Activated CD4-positive, alpha-beta T cell treated with anti-CD3 and anti-CD28 coated beads, Interleukin-2, amount 10 ng/mL, durations not matched to agents 7 days and 5 days (primary cell): ENCODE results near the gene TMEM131L. TPM values are rescaled to one million over a fixed set of nuclear protein-coding genes. Genes with fewer than 3 reads are reported as not detected.
A peak's percentile ranks its signal among the peaks of the same experiment; 100 is the strongest.
"Not testable (repeated sequence)": the region's sequence is repeated elsewhere in the genome, so short reads cannot be mapped to it uniquely, and the experiment has no call there.

Experiments
- CTCF ChIA-PET: fragments of 350-600 bp; sonication (Branson Sonifier 250); formaldehyde crosslinking; loops from one replicate; lab custom pipeline; 2021; ENCODE audit warnings: antibody characterized with exemption; lab: Charles Lee
- POLR2A ChIA-PET: fragments of 350-600 bp; sonication (Branson Sonifier 250); formaldehyde crosslinking; loops from one replicate; lab custom pipeline; 2021; ENCODE audit warnings: antibody characterized with exemption; lab: Charles Lee
- DNase-seq: peaks from one replicate; pipeline ENCODE4 v3.0.0-alpha.2; 2020
- H3K27ac Mint-ChIP-seq: one replicate; pipeline ENCODE4 v1.8.0; 2021; ENCODE audit warnings: mild to moderate bottlenecking, moderate library complexity, mixed read lengths
- H3K27me3 Mint-ChIP-seq: one replicate; pipeline ENCODE4 v1.8.0; 2021; ENCODE audit warnings: mixed read lengths
- H3K36me3 Mint-ChIP-seq: one replicate; pipeline ENCODE4 v1.8.0; 2021; ENCODE audit warnings: low read depth, mixed read lengths
- H3K4me1 Mint-ChIP-seq: one replicate; pipeline ENCODE4 v1.8.0; 2021; ENCODE audit warnings: mixed read lengths
- H3K4me3 Mint-ChIP-seq: one replicate; pipeline ENCODE4 v1.8.0; 2021; ENCODE audit warnings: mild to moderate bottlenecking, moderate library complexity, mixed read lengths
- H3K9me3 Mint-ChIP-seq: one replicate; pipeline ENCODE4 v1.8.0; 2021; ENCODE audit warnings: mixed read lengths
- total RNA-seq, 2 experiments: library from RNA; stranded (reverse); gene quantifications; one replicate each; pipeline ENCODE4 v1.2.3, GENCODE V29; 2021

The TMEM131L gene
- total RNA-seq, 2 experiments from 2014 or later, result 49.3 to 56.0 TPM

DNA sequence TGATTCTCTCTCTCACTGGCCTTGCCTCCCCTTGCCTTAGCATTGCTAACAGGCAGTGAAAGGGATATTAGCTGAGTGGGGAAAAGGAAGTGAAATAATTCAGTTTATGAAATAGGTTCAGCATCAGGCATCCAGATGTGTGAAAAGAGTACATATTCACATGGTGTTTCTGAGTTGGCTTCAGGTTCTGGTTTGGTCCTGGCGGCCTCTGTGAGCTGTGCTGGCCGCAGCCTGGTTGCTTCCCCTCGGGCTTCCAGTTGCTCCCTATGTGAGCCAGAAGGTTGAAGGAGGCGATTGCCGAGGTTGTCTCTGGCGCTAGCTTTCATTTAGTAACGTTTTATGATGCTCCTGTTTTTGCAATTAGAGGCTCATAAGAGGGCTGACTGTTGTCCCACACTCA lies 118.9 kb downstream of the TMEM131L start:
- DNase-seq, result no peak
- Mint-ChIP-seq H3K4me1 (peaks cover 17% of the 10 kb centered on the region), H3K36me3 (peaks cover 53% of the 10 kb centered on the region), H3K4me3 (no peak overlapping the region), H3K27me3 (no peaks in the 10 kb centered on the region), H3K9me3 (no peaks in the 10 kb centered on the region), H3K27ac (peak overlapping the region; percentile 62)
- CTCF ChIA-PET, result interaction anchor here (1.4 to 1.7 kb wide), 3 partner anchors 11 to 28 kb away, joined by 3 to 7 read pairs (median 5); no protein-coding TSS in a partner anchor
- POLR2A ChIA-PET, result no interaction called here

DNA sequence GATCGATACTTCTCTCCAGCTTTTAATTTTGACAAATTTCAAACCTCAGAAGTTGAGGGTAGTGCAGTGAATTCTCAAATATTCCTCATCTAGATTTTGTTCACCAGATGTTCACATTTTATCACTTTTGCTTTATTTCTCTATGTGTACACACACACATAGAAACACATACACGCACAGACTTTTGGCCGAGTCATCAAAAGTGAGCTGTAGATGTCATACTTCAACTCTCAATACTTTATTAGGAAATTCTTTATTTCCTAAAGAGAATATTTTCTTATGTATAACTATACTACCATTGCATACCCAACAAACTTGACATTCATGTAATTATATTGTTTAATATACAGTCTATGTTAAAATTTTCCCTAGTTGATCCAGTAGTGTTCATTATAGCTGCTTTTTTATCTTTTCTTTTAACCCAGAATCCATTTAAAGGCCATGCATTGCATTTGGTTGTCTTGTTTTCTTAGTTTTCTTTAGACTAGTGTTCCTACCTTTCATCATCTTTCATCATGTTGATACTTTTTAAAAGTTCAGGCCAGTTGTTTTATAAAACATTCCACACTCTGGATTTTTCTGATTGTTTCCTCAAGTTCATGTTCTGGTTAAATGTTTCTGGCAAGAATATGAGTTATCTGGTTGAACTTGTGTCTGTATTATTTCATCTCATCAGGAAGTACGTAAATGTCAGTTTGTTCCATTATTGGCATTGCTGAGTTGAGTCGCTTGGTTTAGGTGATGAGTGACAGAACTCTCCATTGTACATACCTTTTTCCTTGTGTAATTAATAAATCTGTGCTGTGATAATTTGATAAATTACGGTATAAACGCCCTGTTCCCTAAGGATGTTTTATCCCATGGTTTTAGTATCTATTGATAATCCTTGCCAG lies 123.8 kb downstream of the TMEM131L start:
- Mint-ChIP-seq H3K27me3 (no peaks in the 10 kb centered on the region), H3K36me3 (peaks cover 71% of the 10 kb centered on the region), H3K27ac (no peak overlapping the region), H3K4me3 (no peak overlapping the region), H3K9me3 (no peaks in the 10 kb centered on the region), H3K4me1 (peaks cover under 1% of the 10 kb centered on the region)
- ChIA-PET POLR2A (no interaction called here), CTCF (no interaction called here)
- no peak for DNase-seq

GRCh38 chr4:153591441-153591840 lies 125.3 kb downstream of the TMEM131L start:
- Mint-ChIP-seq H3K4me1 (peaks cover 6% of the 10 kb centered on the region), H3K4me3 (no peak overlapping the region), H3K36me3 (peaks cover 77% of the 10 kb centered on the region), H3K27ac (no peak overlapping the region), H3K9me3 (no peaks in the 10 kb centered on the region), H3K27me3 (no peaks in the 10 kb centered on the region)
- DNase-seq, result no peak
- ChIA-PET POLR2A (no interaction called here), CTCF (interaction anchor here (0.9 kb wide), 1 partner anchor 13 kb away, joined by 4 read pairs; no protein-coding TSS in a partner anchor)

- ChIA-PET POLR2A (no interaction called here), CTCF (interaction anchor here (0.9 kb wide), 1 partner anchor 14 kb away, joined by 4 read pairs; no protein-coding TSS in a partner anchor)
- Mint-ChIP-seq H3K4me3 (no peak overlapping the region), H3K27me3 (no peaks in the 10 kb centered on the region), H3K36me3 (peaks cover 77% of the 10 kb centered on the region), H3K9me3 (no peaks in the 10 kb centered on the region), H3K4me1 (peaks cover 7% of the 10 kb centered on the region), H3K27ac (no peak overlapping the region)
- DNase-seq, result no peak
Observed at GRCh38 chr4:153592064-153592463, 125.9 kb downstream of the TMEM131L start.

DNA sequence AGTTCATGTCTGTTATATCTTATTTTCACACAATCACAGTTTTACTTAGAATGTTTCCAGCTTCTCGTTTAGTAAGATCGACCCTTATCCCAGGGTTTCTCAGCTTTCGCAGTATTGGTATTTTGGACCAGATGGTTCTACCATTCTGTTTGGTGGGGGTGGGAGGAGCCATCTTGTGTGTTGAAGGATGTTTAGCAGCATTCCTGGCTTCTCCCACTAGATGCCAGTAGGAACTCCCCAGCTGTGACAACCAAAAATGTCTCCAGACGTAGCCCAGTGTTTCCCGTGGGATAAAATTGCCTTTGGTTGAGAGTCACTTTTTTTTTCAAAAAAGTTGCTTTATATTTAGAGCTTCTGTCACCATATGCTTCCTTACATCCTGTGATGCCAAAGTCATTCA lies 127.0 kb downstream of the TMEM131L start:
- Mint-ChIP-seq H3K27me3 (no peaks in the 10 kb centered on the region), H3K36me3 (peaks cover 72% of the 10 kb centered on the region), H3K9me3 (no peaks in the 10 kb centered on the region), H3K4me1 (peaks cover 7% of the 10 kb centered on the region), H3K27ac (peak overlapping the region; percentile 50), H3K4me3 (no peak overlapping the region)
- ChIA-PET POLR2A (no interaction called here), CTCF (interaction anchor here (1.8 kb wide), 1 partner anchor 11 kb away, joined by 5 read pairs; no protein-coding TSS in a partner anchor)
- DNase-seq, result no peak

- no peaks in the 10 kb centered on the region for H3K9me3 Mint-ChIP-seq
- ChIA-PET CTCF (interaction anchor here (1.8 kb wide), 1 partner anchor 10 kb away, joined by 5 read pairs; no protein-coding TSS in a partner anchor), POLR2A (no interaction called here)
- H3K4me3 Mint-ChIP-seq, result no peak overlapping the region
- no peak overlapping the region for H3K27ac Mint-ChIP-seq
- H3K36me3 Mint-ChIP-seq, result peaks cover 70% of the 10 kb centered on the region
- no peaks in the 10 kb centered on the region for H3K27me3 Mint-ChIP-seq
- no peak for DNase-seq
- peaks cover 9% of the 10 kb centered on the region for H3K4me1 Mint-ChIP-seq
Observed at GRCh38 chr4:153594210-153594609, 128.1 kb downstream of the TMEM131L start.

GRCh38 chr4:153595894-153596601 lies 129.9 kb downstream of the TMEM131L start:
- Mint-ChIP-seq H3K9me3 (no peaks in the 10 kb centered on the region), H3K36me3 (peaks cover 60% of the 10 kb centered on the region), H3K27ac (peak overlapping the region; percentile 1), H3K4me1 (peaks cover 9% of the 10 kb centered on the region), H3K27me3 (no peaks in the 10 kb centered on the region), H3K4me3 (no peak overlapping the region)
- ChIA-PET CTCF (interaction anchor here (1.4 kb wide), 1 partner anchor 12 kb away, joined by 4 read pairs; no protein-coding TSS in a partner anchor), POLR2A (interaction anchor here (0.6 kb wide), 1 partner anchor 99 kb away, joined by 3 read pairs; no protein-coding TSS in a partner anchor)
- DNase-seq, result no peak

DNA sequence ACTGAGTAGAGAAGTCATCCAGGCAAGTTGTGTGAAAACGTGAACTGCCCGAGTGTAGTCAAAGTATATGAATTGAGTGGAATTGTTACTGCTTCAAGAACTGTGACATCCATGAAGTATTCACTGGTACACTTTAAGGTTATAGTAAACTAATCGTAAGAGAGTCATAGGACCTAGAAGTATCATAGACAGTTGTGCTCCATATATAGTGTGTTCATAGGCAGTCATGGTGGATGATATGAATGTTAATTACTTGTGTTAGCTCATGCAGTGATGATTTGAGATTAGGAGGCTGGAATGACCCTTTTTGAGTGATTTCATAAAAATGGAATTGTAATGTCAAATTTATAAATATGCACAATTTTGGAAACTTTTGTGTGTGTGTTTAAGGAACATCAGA lies 136.6 kb downstream of the TMEM131L start:
- peaks cover 66% of the 10 kb centered on the region for H3K36me3 Mint-ChIP-seq
- no peak overlapping the region for H3K4me3 Mint-ChIP-seq
- peaks cover 5% of the 10 kb centered on the region for H3K4me1 Mint-ChIP-seq
- CTCF ChIA-PET, result interaction anchor here (0.6 to 0.9 kb wide), 2 partner anchors 14 to 55 kb away, joined by 3 to 4 read pairs; no protein-coding TSS in a partner anchor
- H3K27me3 Mint-ChIP-seq, result no peaks in the 10 kb centered on the region
- POLR2A ChIA-PET, result interaction anchor here (0.6 kb wide), 1 partner anchor 772 kb away, joined by 3 read pairs; no protein-coding TSS in a partner anchor
- no peak for DNase-seq
- no peaks in the 10 kb centered on the region for H3K9me3 Mint-ChIP-seq
- no peak overlapping the region for H3K27ac Mint-ChIP-seq

DNA sequence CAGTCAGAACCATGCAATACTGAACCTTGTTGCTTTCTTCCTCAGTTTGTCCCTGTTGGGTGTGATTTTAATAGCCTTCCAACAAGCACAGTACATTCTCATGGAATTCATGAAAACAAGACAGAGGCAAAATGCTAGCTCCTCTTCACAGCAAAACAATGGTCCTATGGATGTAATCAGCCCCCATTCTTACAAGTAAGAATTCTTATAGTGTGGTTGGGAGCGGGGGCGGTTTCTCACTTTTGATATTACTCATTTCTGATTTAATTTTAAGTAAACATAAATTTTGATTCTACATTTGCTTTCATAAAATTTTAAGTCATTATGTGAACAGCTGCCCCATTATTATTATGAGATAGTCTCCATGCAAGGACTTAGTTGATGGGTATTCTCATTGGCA lies 137.1 kb downstream of the TMEM131L start:
- DNase-seq, result no peak
- Mint-ChIP-seq H3K9me3 (no peaks in the 10 kb centered on the region), H3K27ac (no peak overlapping the region), H3K27me3 (no peaks in the 10 kb centered on the region), H3K4me1 (peaks cover 5% of the 10 kb centered on the region), H3K36me3 (peaks cover 62% of the 10 kb centered on the region), H3K4me3 (no peak overlapping the region)
- CTCF ChIA-PET, result interaction anchor here (0.6 to 2.0 kb wide), 3 partner anchors 9 to 56 kb away, joined by 3 to 5 read pairs (median 4); no protein-coding TSS in a partner anchor
- POLR2A ChIA-PET, result interaction anchor here (0.6 kb wide), 1 partner anchor 771 kb away, joined by 3 read pairs; no protein-coding TSS in a partner anchor

DNA sequence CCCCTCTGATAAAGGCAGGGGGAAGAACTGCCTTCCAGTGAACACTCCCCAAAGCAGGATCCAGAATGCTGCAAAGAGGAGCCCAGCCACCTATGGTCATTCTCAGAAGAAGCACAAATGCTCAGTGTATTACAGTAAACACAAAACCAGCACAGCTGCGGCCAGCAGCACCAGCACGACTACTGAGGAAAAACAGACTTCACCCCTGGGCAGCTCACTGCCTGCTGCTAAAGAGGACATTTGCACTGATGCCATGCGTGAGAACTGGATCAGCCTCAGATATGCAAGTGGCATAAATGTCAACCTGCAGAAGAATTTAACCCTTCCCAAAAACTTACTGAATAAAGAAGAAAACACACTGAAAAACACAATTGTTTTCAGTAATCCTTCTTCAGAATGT lies 137.7 kb downstream of the TMEM131L start:
- peaks cover 60% of the 10 kb centered on the region for H3K36me3 Mint-ChIP-seq
- no peak for DNase-seq
- POLR2A ChIA-PET, result no interaction called here
- H3K27ac Mint-ChIP-seq, result no peak overlapping the region
- no peak overlapping the region for H3K4me3 Mint-ChIP-seq
- H3K4me1 Mint-ChIP-seq, result peaks cover 5% of the 10 kb centered on the region
- CTCF ChIA-PET, result interaction anchor here (1.4 to 2.0 kb wide), 2 partner anchors 10 to 40 kb away, joined by 3 to 5 read pairs; no protein-coding TSS in a partner anchor
- H3K9me3 Mint-ChIP-seq, result no peaks in the 10 kb centered on the region
- H3K27me3 Mint-ChIP-seq, result no peaks in the 10 kb centered on the region

GRCh38 chr4:153609070-153609469 lies 142.9 kb downstream of the TMEM131L start:
- POLR2A ChIA-PET, H3K9me3 Mint-ChIP-seq, H3K27me3 Mint-ChIP-seq, CTCF ChIA-PET, H3K4me3 Mint-ChIP-seq, DNase-seq, H3K4me1 Mint-ChIP-seq, H3K27ac Mint-ChIP-seq: not testable (repeated sequence)
- peaks cover 67% of the 10 kb centered on the region for H3K36me3 Mint-ChIP-seq

DNA sequence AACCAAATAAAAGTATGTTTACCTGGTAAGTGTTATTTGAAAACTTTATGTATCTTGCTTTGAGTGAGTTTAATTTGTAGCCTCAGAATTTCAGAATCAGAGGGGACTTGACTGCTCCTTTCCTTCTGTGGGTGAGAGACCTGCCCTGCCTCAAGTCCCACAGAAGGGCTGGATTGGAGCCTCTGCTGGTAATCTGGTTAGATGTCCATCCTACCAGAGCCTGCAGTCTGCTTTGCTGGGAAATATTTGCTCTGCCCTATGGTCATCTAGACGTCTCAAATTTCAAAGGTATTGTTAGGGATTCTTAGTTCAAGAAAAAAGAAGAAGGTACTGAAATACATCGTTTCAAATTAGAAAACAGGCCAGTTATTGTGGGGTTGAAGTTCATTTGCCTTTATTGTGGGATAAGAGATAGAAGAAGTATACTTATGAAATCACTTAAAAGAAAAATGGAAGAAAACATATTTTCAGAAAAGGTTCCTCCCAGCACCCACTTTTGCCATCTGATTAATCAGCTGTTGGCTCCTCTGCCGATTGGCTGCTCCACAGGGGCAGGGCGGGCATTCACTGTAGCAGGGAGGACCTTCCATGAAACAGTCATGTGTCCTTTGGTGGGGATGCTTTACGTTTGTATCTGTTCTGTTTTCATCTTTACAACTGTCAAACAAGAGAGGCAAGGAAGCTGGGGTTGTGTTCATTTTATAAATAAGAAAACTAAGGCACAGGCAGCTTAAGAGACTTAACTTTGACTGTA lies 144.6 kb downstream of the TMEM131L start:
- Mint-ChIP-seq H3K4me1 (peaks cover 18% of the 10 kb centered on the region), H3K9me3 (no peaks in the 10 kb centered on the region), H3K36me3 (peaks cover 69% of the 10 kb centered on the region), H3K27me3 (no peaks in the 10 kb centered on the region), H3K27ac (no peak overlapping the region), H3K4me3 (no peak overlapping the region)
- ChIA-PET POLR2A (no interaction called here), CTCF (no interaction called here)
- no peak for DNase-seq
